Mucosa of descending colon (tissue), 3 donors: ENCODE data around the gene TPM2. TPM values are rescaled to one million over a fixed set of nuclear protein-coding genes. Genes with fewer than 3 reads are reported as not detected.

Experiments used
- ATAC-seq: fragments of 200-7000 bp; cut with Tn5 transposase; one replicate; pipeline ENCODE4 v1.9.1; 2020; ENCODE audit warnings: mild to moderate bottlenecking, moderate library complexity
- DNase-seq, 3 donors: peaks; one replicate each; pipeline ENCODE4 v3.0.0-alpha.2; 2020
- H3K36me3 ChIP-seq: fragments of 200-600 bp; one replicate; pipeline ENCODE4 v1.8.0; 2021; ENCODE audit warnings: low read depth, mild to moderate bottlenecking
- H3K4me1 ChIP-seq: fragments of 200-600 bp; one replicate; pipeline ENCODE4 v1.8.0; 2021; ENCODE audit warnings: low read depth, mild to moderate bottlenecking
- H3K4me3 ChIP-seq: fragments of 200-600 bp; one replicate; pipeline ENCODE4 v1.8.0; 2021; ENCODE audit warnings: mild to moderate bottlenecking
- H3K9me3 ChIP-seq: fragments of 200-600 bp; one replicate; pipeline ENCODE4 v1.8.0; 2021; ENCODE audit warnings: mild to moderate bottlenecking
- CTCF ChIP-seq: fragments of 200-600 bp; IDR thresholded peaks from one replicate; pipeline ENCODE4 v1.8.0; 2022; ENCODE audit warnings: antibody characterized with exemption, mild to moderate bottlenecking
- intact Hi-C, 2 donors: fragments of 100-400 bp; cut with DNase I in 1 of 2; cut with micrococcal nuclease in 1 of 2; formaldehyde crosslinking; loops; one replicate each; pipeline versions ENCODE4 v1.11.0 to v1.11.1; 2022; cut with DNase I, micrococcal nuclease
- total RNA-seq, 3 donors: library from RNA; stranded (reverse); fragmentation: NEBNext Ultra II Directional in 2 of 3; extraction: Animal tissue kit (Norgen Biotek cat#: 25700) in 2 of 3; gene quantifications; one replicate each; pipeline versions ENCODE4 v1.2.1 to v1.2.4, GENCODE V29; 2021 to 2023
- donor health status: DM: no; HTN: no; CAD: no; lungs with moderate emphysema.
- donor health status: DM: no; HTN: no; CAD: no.
- donor health status: DM: no; HTN: yes; CAD: no.

The TPM2 gene
- total RNA-seq, 3 donors from 2014 or later = 45.3 to 1,899 (median 152) TPM

GRCh38 chr9:35691757-35692301 is 2.1 kb upstream of the TPM2 start:
- peaks cover 16% of the 10 kb centered on the region for H3K4me1 ChIP-seq
- peak in 1 of 3 donors; percentile 20 for DNase-seq

GRCh38 chr9:35691334-35691650 is 1.6 kb upstream of the TPM2 start:
- Histone ChIP-seq H3K4me1 (peaks cover 13% of the 10 kb centered on the region), H3K4me3 (peak overlapping the region; percentile 44), H3K36me3 (no peaks in the 10 kb centered on the region), H3K9me3 (no peaks in the 10 kb centered on the region)
- intact Hi-C loops = no loop called here
- DNase-seq (no peak), ATAC-seq (no peak)
- TF ChIP-seq CTCF = no peak

More at GRCh38 chr9:35691757-35692301, 2.1 kb upstream of the TPM2 start:
- intact Hi-C loops = no loop called here
- TF ChIP-seq CTCF = no peak
- ATAC-seq = no peak
- Histone ChIP-seq H3K36me3 (no peaks in the 10 kb centered on the region), H3K4me3 (no peak overlapping the region), H3K9me3 (no peaks in the 10 kb centered on the region)

- intact Hi-C loops = no loop called here
- Histone ChIP-seq H3K36me3 (no peaks in the 10 kb centered on the region), H3K4me1 (peaks cover 8% of the 10 kb centered on the region), H3K9me3 (no peaks in the 10 kb centered on the region), H3K4me3 (peak overlapping the region; percentile 44)
- TF ChIP-seq CTCF = no peak
- DNase-seq (peak; percentile 73 to 77 (median 76)), ATAC-seq (peak; percentile 65)
Measured at GRCh38 chr9:35690614-35691333, 1.0 kb upstream of the TPM2 start.

- ATAC-seq (no peak), DNase-seq (no peak)
- intact Hi-C loops = no loop called here
- H3K4me3 ChIP-seq = peak overlapping the region; percentile 44
- no peaks in the 10 kb centered on the region for H3K36me3 ChIP-seq
- peaks cover 7% of the 10 kb centered on the region for H3K4me1 ChIP-seq
- no peak for TF ChIP-seq CTCF
- no peaks in the 10 kb centered on the region for H3K9me3 ChIP-seq
Measured at GRCh38 chr9:35690294-35690613, 529 bp upstream of the TPM2 start.

GRCh38 chr9:35688558-35689541 is 875 bp downstream of the TPM2 start:
- no peak for TF ChIP-seq CTCF
- peak in 1 of 3 donors; percentile 35 for DNase-seq
- Histone ChIP-seq H3K9me3 (no peaks in the 10 kb centered on the region), H3K4me1 (peaks cover 7% of the 10 kb centered on the region), H3K4me3 (peak overlapping the region; percentile 1), H3K36me3 (no peaks in the 10 kb centered on the region)
- intact Hi-C loops = no loop called here
- ATAC-seq = peak; percentile 8
